ENCODE data around the gene TTC39A.

TTC39A gene

DNA sequence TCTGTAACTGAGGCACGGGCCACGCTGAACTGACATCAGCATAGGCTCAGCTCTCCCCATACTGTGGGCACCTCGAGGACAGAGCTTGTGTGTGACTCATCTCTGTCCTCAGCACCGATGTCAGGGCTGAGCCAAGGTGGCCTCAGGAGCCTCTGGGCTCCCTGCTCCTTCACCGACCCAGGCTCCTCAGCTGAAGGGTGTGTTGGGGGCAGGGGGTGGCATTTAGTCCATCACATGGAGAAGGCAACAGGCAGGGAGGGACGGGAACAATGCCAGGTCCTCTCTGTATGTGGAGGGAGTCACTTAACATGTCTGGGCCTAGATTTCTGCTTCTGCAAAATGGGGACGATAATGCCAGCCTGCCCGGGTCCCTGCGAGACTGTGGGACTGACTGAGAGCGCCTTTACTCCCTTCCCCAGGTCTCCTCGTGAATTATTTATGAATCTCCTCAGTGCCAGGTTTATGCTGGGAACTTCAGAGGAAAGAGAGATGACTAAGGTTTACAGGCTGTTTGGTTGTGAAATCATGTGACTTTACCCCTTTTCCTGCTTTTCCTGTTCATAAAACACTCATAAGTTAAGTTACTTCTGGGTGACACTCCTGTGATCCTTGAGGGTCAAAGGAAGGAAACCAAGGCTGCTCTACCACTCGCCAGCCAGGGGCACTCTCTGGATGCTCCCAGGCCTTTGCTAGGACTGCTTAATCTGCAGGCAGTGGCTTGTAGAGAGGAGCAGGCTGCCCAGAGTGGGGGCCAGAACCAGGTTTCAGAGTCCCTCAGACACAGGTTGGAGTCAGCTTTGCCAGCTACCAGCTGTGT lies 16.2 kb downstream of the TTC39A start:
- DNase-seq = no peak

DNA sequence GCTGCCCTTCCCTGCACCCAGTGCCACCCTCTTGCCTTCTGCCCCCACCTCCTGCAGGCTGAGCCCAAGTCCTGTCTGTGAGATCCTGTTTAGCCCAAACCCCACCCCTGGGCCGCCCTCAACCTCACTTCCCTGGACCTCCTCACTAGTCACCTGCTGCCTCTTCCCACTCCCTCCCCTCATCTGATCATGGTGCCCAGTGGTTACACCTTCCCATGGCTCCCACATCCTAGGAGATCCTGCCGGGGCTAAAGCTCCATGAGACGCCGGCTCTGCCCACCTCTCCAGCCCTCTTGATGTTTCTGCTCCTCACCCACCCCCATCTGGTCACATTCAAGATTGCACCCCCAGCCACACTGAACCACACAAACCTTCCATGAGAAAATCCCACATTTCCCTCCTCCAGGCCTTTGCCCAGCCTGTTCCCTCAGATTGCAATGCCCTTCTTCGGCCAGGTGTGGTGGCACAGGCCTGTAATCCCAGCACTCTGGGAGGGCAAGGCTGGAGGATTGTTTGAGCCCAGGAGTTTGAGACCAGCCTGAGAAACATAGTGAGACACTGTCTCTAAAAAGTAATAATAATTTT lies 17.0 kb downstream of the TTC39A start:
- DNase-seq = no peak

DNA sequence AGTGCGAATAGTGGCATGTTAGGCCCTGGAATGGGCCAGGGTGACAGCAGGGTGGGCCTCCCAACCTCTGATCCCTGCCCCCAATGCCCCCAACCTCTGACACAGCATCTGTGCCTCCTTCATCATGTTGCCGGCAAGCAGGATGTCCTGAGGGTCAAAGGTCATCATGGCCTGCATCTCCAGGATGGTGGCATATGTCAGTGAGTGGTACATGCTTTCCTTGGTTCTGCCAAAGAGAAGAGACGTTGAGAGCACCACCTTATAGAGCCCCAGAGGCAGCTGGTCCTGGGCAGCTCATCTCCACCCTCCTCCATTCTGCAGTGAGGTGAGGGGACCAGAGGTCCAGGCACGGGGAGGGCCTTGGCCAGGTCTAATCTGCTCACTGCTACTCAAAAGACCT lies 17.6 kb downstream of the TTC39A start:
- DNase-seq = no peak

DNA sequence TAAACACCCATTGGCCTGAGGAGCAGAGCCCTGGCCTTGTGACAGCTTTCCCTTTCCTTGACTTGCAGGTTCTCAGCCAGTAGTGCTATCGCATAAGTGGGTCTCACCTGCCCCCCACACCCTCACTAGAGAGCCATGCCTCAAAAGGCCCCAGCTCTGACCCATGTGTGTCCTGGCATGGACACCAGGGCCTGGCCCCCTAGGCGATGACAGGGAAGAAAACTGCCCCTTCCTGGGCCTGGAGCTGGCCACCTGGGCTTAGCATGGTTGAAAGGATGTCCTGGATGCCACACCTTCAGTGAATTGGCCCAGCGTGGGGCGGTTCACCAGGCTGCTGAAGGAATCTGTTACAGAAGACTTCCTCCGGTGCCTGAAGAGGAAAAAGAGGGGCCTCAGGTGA lies 18.5 kb downstream of the TTC39A start:
- no peak for DNase-seq

DNA sequence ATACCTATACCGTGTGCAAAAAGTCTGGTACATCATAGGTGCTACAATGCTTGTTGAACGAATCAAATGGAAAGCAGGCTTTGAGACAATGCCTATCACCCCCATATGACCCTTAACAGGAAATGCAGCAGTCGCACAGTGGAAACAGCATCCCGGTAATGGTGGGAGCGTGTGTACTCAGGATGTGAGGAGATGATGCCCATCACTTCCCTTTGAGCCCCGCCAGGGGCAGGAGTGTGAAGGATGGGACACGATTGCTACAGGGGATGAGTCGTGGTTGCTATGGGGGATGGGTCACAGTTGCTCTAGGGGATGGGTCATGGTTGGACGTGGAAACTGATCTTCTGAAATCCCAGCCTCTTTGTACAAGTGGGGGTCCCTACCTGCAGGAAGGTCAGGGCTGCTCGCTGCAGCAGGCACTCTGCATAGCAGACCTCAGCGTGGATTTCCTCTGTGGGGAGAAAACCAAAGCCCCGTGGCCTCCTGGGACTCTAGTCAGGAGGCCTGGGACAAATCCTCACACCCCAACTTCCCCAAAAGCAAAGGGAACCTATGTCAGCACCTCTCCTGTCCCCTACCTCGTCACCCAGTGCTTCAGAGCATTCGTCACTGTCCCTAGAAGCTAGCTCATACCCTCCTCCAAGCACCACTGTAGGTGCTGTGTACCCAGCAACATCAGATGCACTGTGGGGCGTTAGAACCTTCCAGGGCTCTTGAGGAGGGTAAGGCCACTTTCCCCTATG lies 19.3 kb downstream of the TTC39A start:
- DNase-seq = no peak

DNA sequence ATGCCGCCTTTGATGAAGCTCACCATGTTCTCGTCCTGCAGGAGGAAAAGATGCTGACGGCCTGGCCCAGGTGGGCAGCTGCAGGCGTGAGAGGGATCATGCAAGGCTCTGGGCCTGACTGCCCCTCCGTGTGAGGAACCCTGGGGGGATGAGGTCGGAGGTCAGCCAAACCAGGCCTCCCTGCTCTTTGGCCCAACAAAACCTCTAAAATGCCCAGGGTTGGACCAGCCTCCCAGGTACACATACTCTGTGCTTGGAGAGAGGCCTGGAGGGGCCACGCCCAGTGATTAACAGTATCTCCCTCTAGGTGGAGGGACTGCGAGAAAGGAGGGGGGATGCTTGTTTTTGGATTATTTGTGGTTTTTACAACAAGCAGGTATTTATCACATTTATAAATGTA lies 21.1 kb downstream of the TTC39A start:
- DNase-seq = no peak

DNA sequence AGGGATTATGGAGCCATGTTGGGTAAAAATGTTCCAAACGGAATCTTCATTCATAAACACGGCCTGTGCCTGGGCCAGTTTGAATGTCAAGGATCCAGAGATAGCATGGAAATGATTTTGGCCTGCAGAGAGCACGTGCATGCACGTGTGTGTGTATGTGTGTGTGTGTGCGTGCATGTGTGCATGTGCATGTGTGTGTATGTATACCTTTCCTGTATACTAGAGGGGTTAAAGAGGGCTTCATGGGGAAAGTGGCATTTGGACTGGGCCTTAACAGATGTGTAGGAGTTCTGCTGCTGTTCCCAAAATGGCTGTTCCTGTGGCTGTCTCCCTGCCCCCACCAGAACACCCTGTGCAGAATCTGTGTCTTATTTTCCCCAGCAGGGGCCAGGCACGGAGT lies 21.7 kb downstream of the TTC39A start:
- no peak for DNase-seq

DNA sequence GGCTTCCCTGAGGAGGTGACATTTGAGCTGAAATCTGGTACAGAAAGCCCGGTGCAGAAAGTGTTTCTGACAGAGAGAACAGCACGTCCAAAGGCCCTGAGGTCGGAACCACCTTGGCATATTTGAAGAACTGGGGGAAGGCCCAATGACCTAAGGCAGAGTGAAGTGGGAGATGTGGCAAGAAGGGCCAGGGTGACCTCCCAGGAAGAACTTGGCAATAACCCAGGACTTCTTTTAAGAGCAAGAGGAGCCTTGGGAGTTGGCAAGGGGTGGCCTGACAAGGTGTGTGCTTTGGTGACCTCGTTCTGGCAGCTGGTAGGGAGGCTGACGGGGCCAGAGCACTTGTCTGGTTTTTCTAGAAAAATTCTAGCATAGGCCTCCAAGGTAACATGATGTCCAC lies 23.4 kb downstream of the TTC39A start:
- DNase-seq = no peak

DNA sequence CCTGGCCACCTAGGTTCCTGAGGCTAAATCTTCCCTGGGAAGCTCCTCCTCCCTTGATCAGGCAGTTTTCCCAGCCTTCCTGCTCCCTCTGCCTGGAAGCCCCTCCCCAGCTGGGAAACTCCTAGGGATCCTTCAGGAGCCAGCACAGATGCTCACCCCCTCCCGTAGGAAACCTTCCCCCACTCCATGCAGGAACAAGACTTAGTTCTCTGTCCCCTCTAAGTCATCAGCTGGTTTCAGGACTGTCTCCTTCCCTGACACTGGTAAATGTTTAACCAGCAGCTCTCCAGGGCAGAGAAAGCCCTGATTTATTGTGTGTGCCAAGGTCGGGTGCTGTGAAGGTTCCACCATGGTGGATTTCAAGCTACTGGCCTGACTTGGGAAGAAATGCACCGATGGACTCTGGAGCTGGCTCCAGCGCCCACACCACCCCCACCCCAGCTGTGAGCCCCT lies 25.0 kb downstream of the TTC39A start:
- DNase-seq = no peak

DNA sequence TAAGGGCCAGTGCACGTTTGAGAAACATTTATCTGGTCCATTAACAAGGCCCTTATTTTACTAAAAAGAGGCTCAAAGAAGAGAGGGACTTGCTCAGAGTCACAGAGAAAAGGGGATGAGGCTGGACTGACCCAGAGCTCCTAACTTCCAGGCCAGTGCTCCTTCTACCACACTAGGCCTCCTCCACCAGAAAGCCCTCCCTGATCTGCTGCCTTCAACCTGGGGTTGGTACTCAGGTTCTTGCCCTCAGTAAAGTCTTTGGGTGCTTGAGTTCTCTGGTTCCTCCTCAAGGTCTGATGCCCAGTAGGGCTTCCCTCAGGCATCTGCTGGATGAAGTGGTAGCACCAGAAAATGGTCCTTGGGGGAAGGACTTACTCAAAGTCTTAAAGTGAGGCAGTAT lies 26.0 kb downstream of the TTC39A start:
- DNase-seq = no peak

DNA sequence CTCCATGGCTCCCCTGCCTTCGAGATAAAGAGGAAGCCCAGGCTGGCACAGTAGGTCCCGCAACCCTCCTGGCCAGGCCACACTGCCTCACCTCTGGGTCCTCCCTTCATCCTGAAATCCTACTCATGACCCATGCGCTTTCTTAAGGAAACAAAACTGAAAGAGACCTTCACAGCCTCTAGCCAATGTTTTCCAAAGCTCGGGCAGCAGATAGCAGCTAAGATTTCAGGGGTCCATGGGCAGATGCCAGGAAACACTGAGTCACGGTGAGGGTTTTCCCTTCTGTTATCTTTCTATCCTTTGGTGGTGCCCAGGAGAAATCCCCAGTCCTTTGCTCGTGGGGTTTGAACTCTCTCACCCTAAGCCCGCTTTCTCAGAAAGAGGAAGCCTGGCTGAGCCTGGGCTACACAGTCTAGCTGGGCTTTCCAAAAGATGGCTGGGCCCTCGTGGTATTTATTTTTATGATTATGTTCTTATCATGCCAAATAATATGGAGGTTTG lies 26.6 kb downstream of the TTC39A start:
- DNase-seq = no peak

DNA sequence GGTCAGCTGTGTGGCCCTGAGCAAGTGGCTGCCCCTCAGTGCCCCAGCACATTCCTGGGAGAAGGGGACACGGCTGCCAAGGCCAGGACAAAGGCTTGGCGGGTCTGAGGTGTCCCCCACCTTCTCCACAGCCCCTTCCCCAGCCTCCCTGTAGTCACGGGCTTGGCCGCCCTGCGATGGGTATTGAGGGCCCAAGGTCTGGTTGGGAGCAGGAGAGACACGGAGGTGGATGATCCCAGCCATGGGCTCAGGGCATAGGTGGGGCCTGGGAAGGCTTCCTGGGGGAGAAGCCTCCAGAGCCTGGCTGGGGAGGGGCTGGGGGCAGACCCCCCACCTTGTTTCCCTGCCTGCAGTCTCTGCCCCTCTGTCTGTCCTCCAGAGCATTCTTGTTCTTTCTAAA lies 27.0 kb downstream of the TTC39A start:
- no peak for DNase-seq

DNA sequence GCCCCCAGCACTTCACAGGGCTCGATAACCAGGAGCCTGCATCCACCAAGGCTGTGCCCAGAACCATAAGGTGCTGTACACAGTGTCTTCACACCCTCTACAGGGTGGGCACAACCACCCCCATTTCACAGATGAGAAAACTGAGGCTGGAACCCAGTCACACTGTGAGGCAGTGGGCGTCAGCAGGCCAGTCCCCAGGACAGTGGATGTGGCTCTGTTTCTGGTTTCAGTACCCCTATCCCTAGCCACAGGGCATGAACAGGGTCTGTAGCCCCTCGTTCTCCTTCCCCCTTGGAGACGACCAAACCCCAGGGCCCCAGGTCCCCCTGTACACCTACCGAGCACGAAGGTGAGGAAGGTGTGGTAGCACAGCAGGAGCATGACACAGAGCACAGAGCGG lies 27.6 kb downstream of the TTC39A start:
- no peak for DNase-seq

DNA sequence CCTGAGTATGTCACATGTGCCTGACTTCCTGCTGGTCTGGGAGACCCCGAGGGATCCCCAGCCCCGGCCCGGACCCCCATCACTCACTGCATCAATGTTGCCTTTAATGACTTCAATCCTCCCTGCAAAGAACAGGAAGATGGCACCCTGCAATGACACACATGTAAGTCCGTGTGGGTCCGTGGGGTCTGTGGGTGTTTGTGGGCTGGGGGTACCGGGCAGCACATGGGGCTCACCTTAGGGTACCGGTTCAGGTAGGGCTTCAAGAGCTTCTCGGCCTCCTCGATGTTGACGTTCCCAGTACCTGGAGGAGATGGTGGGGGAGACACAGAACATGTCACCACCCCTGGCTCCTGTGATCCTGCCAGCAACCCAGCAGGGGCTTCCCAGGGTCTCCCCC lies 28.1 kb downstream of the TTC39A start:
- DNase-seq = no peak

DNA sequence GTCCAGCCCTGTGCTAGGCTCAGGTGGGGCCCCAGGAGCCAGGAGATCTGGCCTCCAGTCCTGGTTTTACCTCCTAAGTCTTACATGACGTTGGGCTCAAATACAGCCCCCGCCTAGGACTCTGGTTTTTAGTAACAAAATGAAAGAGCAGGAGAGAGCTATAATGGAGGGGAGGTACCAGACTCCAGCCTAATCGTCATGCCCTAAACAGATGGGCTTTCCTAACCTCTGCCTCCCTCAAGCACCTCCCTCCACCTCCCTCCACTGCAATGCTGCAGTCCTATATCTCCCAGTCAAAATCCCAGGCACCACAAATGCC lies 28.6 kb downstream of the TTC39A start:
- DNase-seq = no peak

DNA sequence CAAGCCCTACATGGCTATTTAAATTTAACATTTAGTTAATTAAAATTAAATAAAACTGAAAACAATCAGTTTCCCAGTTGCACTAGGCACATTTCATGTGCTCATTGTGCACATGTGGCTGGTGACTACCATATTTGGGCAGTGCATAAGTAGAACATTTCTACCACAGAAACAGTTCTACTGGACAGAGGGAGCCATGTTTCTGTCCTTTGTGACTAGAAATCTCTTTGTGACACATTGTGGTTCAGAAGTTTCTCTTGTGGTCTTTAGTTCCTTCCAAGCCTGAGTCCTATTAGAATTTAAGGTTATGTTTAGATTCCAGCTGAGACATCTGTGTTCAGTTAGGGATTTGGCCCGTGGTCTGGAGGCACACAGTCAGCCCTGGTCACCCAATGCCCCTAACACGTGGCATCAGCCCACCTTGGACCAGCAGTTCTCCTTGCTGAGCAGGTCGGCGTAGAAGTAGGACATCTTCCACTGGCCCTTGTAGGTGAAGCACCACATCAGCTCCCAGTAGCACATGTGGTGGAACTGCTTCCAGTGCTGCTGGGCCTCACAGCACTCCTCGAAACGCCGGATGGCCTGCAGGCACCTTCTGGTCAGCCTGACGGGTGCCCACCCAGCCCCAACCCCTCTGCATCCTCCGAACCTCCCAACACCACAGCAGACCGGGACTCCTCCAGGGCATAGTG lies 29.1 kb downstream of the TTC39A start:
- no peak for DNase-seq

DNA sequence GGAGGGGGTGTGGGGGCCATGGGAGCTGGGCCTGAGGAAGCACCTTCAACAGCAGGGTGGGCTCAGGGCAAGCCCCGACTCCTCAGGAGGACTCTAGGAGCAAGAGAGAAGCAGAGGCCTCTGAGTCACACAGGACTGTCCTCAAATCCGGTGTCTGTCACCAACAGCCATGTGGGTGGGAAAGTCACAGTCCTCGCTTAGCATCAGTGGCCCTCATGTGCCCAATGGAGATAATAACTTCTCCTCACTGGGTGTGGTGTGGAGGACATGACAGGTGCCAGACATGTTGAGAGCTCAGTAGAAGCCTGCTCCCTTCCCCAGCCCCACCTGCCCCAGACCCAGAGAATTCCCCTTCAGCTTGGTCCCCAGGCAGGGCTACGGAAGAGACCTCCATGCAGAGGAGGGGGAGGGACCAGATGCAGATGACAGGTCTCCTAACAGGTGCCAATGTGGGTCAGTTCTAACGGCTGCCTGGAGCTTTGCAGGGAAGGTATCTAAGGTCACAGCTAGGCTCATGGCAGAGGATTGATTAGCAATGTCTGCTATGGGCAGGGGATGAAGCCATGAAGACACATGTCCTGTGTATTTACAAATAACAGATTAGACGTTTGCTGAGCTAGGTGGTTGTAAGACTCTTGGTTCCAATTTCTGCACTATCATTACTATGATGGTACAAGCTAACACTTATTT lies 30.2 kb downstream of the TTC39A start:
- DNase-seq = no peak

DNA sequence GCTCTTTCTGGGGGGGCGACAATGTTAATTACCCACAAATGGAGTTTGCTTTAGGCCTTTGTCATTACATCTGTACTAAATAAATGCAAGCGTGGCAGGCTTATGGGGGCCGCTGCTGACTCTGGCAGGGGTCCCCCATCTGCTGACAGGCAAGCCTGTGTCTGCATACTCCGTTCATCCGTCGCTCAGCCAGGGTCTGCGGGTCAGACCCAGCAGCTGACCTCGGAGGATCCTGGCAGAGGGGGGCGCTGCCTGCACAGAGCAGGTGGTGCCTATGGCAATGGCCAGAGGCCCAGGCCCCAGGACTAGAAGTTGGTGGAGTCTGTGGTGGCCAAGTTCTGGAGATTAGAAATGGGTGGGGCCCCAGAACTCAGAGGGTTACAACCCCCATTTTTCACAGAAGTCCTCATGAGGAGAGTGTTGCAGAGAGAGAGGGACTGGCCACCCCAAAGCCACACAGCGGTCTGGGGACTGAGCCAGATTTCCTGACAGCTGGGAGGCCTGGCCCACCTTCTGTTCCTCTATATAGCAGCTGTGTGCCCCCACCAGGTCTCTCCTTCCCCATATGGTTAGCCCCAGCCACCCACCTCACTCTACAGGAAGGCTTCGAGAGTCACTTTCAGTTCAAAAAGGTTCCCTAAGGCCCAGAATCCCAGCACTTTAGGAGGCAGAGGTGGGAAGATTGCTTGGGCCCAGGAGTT lies 31.0 kb downstream of the TTC39A start:
- DNase-seq = no peak

DNA sequence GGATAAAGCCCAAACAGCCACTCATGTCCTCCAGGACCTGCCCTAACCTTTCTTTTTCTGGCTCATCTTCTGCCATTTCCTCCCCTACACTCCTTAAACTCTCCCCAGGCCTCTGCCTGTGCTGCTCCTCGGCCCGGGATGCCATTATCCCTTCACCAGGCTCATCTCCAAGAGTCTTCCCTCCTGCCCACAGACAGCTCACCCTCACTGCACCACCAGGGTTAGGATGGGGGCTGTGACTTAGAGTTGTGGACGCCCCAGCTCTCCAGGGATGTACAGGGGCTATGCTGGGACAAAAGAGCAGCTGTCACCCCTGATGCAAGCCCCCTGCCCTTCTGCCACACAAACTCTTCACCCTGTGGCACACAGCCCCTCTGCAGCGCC lies 32.0 kb downstream of the TTC39A start:
- DNase-seq = no peak

DNA sequence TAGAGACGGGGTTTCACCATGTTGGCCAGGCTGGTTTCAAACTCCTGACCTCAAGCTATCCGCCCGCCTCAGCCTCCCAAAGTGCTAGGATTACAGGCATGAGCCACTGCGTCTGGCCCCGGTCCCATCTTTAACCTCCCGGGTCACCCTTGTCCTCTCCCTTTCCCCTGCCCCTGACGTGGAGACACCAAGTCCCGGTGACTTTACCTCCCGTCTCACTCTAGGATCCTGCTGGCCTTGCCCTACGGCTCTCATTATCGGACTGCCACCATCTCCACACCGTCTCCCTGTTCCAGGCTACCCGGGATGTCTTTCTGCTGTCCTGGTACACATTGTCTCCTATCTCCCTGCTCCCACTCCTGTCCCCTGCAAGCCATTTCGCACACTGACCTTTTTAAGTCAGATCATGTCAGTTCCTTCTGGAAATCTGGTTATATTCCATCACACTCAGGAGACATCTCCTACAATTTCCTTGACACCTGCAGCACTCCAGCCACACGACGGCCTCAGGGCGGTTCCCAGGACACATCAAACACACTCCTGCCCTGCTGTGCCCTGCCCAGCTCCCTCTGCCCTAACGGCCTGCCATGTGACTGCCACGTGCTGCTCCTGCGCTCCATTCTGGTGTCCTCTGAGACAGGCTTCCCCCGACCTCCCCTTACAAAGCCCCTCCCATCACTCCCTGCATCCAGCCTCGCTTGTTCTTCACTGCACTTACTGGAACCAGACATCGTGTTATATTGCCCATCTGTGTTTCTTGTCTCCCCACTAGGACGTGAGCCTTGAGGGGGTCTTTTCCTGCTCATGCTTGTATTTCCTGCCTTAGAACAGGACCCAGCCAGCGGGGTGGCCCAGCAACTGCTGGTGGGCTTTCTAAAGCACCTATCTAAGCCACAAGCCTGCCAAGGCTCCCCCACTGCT lies 32.7 kb downstream of the TTC39A start:
- no peak for DNase-seq
